Body of pancreas (tissue), 4 donors: ENCODE data around the gene RALGAPA1.
"Not testable (repeated sequence)": the region's sequence is repeated elsewhere in the genome, so short reads cannot be mapped to it uniquely, and the experiment has no call there.

Source experiments
- POLR2A ChIP-seq, 3 donors: fragments of 450-650 bp; IDR thresholded peaks; one replicate each; pipeline ENCODE4 v1.6.1; 2016; ENCODE audit warnings: antibody characterized with exemption in 3 of 3, mild to moderate bottlenecking in 2 of 3
- TF ChIP-seq, protein P1 (sequence below), 7 experiments: fragments of 450-650 bp in 4 of 7; fragments of 200-600 bp in 3 of 7; sonication (generic) in 3 of 7; IDR thresholded peaks; one replicate each; pipeline ENCODE4 v1.5.1; 2016 to 2019; ENCODE audit warnings: antibody characterized with exemption in 7 of 7

DNA sequence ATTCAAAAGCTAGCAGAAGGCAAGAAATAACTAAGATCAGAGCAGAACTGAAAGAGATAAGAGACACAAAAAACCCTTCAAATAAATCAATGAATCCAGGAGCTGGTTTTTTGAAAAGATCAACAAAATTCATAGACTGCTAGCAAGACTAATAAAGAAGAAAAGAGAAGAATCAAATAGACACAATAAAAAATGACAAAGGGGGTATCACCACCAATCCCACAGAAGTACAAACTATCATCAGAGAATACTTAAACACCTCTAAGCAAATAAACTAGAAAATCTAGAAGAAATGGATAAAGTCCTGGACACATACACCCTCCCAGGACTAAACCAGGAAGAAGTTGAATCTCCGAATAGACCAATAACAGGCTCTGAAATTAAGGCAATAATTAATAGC, 189.6 kb downstream of the RALGAPA1 start:
- TF ChIP-seq, protein P1, sequence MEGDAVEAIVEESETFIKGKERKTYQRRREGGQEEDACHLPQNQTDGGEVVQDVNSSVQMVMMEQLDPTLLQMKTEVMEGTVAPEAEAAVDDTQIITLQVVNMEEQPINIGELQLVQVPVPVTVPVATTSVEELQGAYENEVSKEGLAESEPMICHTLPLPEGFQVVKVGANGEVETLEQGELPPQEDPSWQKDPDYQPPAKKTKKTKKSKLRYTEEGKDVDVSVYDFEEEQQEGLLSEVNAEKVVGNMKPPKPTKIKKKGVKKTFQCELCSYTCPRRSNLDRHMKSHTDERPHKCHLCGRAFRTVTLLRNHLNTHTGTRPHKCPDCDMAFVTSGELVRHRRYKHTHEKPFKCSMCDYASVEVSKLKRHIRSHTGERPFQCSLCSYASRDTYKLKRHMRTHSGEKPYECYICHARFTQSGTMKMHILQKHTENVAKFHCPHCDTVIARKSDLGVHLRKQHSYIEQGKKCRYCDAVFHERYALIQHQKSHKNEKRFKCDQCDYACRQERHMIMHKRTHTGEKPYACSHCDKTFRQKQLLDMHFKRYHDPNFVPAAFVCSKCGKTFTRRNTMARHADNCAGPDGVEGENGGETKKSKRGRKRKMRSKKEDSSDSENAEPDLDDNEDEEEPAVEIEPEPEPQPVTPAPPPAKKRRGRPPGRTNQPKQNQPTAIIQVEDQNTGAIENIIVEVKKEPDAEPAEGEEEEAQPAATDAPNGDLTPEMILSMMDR (IDR thresholded peaks at IDR 0.05) = not testable (repeated sequence)
- not testable (repeated sequence) for TF ChIP-seq POLR2A (IDR thresholded peaks at IDR 0.05)
